ENCODE measurements around the gene PPIH.
"Not testable (repeated sequence)": the region's sequence is repeated elsewhere in the genome, so short reads cannot be mapped to it uniquely, and the experiment has no call there.

PPIH gene

GRCh38 chr1:42657981-42658876 lies at the start of gene PPIH:
Gene PPIH, plus strand, starts transcription at chr1:42658423. Its CDS starts 24 bp downstream, at chr1:42658447.
- intact Hi-C loops (cut with DNase I), result loop anchor here (1.0 kb wide), 1 partner anchor 109 kb away; the partner anchor contains the start of genes C1orf50 and P3H1
- peak; percentile 94 to 99 (median 96) for DNase-seq

DNA sequence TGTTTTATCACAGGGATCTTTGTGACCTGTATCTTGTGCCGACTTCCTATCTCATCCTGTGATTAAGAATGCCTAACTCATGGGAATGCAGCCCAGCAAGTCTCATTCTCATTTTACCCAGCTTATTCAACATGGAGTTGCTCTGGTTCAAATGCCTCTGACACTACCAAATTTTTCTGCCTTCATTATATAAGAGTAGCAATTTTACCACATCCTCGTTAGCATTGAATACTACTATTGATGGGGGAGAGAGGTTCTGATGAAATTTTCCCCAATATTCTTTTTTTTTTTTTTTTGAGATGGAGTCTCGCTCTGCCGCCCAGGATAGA lies 44.5 kb upstream of the PPIH start:
- no peak for DNase-seq
- intact Hi-C loops (cut with DNase I), result no loop called here

DNA sequence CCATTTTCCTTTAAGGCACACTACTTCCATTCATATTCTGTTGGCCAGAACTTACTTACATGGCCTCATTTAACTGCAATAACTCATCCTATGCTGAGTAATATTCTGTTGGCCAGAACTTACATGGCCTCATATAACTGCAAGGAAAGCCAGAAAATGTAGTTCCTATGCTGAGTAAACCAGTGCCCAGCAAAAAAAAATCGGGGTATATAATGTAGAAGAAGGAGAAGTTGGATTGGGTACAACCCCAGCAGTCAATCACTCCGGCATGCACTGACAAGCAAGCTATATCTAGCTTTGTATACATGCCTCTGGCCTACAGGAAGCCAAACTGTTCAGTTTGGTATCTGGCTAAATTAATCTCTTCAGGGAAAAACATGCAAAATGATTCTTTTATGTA lies 39.4 kb upstream of the PPIH start:
- DNase-seq, result no peak
- intact Hi-C loops (cut with DNase I), result no loop called here

DNA sequence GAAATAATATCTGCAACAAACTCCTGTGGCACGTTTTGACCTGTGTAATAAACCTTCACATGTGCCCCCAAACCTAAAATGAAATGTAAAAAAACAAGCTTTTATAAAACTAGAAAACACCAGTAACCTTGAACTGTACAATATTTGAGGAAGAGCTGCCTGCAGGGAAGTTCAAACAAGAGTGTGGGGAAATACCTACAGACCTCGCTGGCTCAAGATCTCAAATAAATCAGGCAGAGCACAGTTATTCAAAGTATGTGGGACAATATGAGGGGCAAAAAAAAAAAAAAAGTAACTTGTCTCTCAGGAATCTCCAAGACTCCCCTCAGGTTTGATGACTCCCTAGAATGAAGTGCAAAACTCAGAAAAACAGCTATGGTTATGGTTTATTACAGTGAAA lies 37.9 kb upstream of the PPIH start:
- no peak for DNase-seq
- intact Hi-C loops (cut with DNase I), result no loop called here

GRCh38 chr1:42621180-42621579 lies 37.0 kb upstream of the PPIH start:
- intact Hi-C loops (cut with DNase I); DNase-seq: not testable (repeated sequence)

DNA sequence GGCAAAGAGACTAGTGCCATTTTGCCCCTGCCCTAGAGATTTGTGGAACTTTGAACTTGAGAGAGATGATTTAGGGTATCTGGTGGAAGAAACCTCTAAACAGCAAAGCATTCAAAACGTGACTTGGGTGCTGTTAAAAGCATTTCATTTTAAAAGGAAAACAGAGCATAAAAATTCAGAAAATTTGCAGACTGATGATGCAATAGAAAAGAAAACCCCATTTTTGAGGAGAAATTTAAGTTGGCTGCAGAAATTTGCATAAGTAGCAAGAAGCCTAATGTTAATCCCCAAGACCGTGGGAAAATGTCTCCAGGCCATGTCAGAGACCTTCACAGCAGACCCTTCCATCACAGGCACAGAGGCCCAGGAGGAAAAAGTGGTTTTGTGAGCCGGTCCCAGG lies 31.0 kb upstream of the PPIH start:
- intact Hi-C loops (cut with DNase I); DNase-seq: not testable (repeated sequence)

- DNase-seq, result no peak
- intact Hi-C loops (cut with DNase I), result no loop called here
These were observed 19.1 kb upstream of the PPIH start for GRCh38 chr1:42639116-42639515.

DNA sequence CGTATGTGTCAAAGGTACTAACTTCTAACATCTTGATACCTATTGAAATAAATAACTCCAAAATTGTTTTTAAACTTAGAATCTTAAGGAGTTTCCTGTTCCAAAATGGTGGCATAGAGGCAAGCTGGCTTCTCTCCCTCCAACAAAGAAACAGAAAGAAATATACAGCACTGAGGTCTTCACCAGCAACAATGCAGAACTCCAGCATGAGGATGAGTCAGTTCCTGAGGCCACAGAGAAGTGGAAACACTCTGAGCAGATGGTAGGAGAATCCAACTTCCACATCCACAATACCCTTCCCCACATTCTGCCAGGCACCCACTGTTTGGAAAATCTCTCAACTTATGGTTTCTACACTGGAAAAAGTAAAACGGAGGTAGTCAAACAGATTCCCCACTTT lies 12.2 kb upstream of the PPIH start:
- intact Hi-C loops (cut with DNase I), result no loop called here
- DNase-seq, result no peak

DNA sequence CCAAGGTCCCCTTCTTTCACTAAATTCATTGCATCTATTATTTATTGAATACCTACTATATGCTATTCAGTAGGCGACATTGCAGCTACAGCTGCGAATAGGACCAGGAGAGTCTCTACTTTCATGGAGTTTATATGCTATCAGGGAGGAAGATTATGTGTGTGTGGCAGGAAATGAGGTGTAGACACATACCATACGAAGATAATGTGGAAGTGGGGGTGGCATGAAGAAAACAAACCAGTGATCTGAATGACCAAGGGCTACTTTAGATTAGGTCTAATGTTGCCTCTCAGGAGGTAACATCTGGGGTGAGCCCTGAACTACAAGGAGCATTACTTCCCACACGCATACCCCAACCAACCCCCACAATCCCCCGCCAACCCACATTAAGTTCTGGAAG lies 1.0 kb upstream of the PPIH start:
- intact Hi-C loops (cut with DNase I), result no loop called here
- no peak for DNase-seq

DNA sequence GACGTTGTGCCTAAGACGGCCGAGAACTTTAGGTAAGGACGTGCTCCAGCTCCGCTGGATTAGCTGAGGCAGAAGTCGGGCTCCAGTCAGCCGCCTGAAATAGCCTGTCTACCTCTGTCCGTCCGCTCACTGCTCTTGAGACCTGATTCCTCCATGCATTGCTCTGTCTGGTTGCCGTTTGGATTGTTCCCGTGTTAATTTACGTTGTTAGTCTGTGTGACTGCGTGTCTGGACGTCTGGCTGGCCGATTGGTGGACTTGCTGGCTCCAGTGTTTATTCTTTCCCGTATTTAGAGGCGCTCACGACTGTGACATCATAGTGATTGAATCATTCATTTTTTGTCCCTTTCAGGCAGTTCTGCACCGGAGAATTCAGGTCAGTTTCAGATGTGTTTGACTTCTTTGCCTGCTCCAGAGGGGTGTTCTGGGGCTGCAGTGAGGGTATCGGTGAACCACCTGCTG lies 684 bp downstream of the PPIH start:
- DNase-seq, result peak in 2 of 10 donors; percentile 7 to 54
- intact Hi-C loops (cut with DNase I), result loop anchor here (1.0 kb wide), 1 partner anchor 108 kb away; the partner anchor contains the start of genes C1orf50 and P3H1

- DNase-seq, result no peak
- intact Hi-C loops (cut with DNase I), result no loop called here
These were observed 2.8 kb downstream of the PPIH start for GRCh38 chr1:42660907-42661500.

DNA sequence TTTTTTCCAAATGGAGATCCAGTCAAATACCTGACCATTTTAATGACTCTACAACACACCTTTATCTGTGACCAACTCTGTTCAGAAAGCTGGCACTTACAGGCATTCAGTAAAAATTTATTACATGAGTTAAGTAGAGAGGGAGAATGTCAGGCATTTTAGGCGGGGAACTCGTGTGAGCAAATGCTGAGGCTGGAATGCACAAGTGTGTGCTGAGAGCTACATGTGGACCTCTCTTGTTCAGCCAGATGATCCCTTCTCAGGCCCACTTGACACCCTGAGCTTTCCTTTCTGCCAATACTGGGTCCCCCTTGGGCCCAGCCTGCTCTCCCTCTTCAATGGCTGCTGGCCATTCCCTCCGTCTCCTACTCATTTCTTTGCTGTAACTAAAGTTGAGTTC lies 11.7 kb downstream of the PPIH start:
- intact Hi-C loops (cut with DNase I), result no loop called here
- DNase-seq, result no peak

GRCh38 chr1:42670425-42670824 lies 12.2 kb downstream of the PPIH start:
- no peak for DNase-seq
- intact Hi-C loops (cut with DNase I), result no loop called here

DNA sequence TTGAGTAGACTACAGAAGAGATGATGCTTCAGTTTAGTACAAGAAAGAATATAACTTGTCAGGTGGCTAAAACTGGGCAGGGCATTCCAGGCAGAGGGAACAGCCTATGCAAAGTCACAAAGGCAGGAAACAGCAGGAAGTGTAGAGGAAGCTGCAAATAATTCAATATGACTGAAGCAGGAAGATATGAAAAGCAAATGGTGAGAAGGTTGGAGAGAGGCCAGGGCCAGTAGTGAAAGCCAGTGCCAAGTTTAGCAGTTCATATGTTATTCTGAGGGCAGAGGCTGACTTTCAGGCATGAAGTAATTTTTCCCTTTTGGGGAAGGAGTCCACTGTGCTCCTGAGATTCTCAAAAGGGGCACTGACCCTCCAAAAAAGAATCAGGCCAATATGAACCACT lies 16.0 kb downstream of the PPIH start:
- DNase-seq, result no peak
- intact Hi-C loops (cut with DNase I), result no loop called here

GRCh38 chr1:42674682-42675081 lies 16.5 kb downstream of the PPIH start:
- intact Hi-C loops (cut with DNase I), result no loop called here
- no peak for DNase-seq

DNA sequence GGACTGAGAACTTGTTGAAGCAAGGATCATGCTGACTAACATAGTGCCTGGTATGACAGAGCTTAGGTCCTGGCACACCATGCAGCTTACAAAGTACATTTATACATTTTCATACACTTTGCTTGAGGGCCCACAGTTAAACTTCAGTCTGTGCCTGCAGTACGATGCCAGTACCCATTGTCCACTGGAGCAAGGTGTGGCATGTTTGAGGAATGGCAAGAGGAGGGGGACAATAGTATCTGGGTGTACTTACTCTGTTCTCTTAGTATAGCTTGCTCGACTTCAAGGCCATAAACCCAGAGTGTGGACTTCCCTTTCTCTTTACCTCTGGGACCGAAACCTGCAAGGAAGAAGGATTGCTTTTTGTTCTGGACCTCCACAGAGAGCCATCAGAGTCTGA lies 17.2 kb downstream of the PPIH start:
- intact Hi-C loops (cut with DNase I), result no loop called here
- DNase-seq, result no peak

- intact Hi-C loops (cut with DNase I), result no loop called here
These were observed 18.4 kb downstream of the PPIH start for GRCh38 chr1:42676534-42677087.

GRCh38 chr1:42679364-42679983 lies 21.3 kb downstream of the PPIH start:
- intact Hi-C loops (cut with DNase I), result no loop called here

More at GRCh38 chr1:42676534-42677087, 18.4 kb downstream of the PPIH start:
- no peak for DNase-seq

GRCh38 chr1:42680055-42680454 lies 21.8 kb downstream of the PPIH start:
- intact Hi-C loops (cut with DNase I), result loop anchor here (10.0 kb wide), 2 partner anchors 65 to 345 kb away; partner anchors contain the start of genes CLDN19 and FOXJ3

More at GRCh38 chr1:42679364-42679983, 21.3 kb downstream of the PPIH start:
- peak in 3 of 10 donors; percentile 21 to 73 (median 29) for DNase-seq

DNA sequence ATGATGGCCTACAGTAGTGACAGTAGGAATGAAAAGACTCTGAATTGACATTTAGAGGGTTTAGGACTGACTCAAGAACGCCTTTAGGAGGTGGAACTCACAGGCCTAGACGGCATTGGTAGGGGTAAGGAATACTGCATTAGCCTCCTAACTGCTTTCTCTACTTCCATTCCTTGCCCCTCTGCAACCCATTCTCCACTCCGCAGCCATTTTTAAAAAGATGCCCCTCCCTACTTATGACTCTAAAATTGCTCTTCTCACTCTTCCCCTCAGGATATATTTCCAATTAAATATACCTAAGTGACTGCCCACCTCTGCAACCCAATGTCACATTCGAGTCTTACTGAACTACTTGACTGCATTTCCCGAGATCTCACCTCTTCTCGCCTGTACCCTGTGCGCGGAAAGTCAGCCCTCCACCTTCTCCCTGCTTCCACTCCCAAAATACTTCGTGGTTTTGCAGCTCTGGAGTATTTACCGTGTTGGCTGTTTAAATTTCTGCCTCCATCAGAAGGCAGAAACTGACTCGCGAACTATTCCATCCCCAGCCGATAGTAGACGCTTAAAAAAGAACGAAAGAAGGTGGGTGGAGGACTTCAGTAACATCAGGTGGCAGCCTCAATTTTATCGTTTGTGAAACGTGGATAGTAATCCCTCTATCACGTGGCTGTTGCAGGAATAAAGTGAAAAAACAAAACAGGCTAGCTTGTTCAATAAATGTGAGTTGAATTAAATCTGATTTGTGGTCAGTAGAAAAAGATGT lies 22.9 kb downstream of the PPIH start:
- intact Hi-C loops (cut with DNase I), result loop anchor here (10.0 kb wide), 2 partner anchors 64 to 346 kb away; partner anchors contain the start of genes CLDN19 and FOXJ3
- no peak for DNase-seq

More at GRCh38 chr1:42680055-42680454, 21.8 kb downstream of the PPIH start:
- no peak for DNase-seq
